ENCODE results near the gene ZBTB44.

DNA sequence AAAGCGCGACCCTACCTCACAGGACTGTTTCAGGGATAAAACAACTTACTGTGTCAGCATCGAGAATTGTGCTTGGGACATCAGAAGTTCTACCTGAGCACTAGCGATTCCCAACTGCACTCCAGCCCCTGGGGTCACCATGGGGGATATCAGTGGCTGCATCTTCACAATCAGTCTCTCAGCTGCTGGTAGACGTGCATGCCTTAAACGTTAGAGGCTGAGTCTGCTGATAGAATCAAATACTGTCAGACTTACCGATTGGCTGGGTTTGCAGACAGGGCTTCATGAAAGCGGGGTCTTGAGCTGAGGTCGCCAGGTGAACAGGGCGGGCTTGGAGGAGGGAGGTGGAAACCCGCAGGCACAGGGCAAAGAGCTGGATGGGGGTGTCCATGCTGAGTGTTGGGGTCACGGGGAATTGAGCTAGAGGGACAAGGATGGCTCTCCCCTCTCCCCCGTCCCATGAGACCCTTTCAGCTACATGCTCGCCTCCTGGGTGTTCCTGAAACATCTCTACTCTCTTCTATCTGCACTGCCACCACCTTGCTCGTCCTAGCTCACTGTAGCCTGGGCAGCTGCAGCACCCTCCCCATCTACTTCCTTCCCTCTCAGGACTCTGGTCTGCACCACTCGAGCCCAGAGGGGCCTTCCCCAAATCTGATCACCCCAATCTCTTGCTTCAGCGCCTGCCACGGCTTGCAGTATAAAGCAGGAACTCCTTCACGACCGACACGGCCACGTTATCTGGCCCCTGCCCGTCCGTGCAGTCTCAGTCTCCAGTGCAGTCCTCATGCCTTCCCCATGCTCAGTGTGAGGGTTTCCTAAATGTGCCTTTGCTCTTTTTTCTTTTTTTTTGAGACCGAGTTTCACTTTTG lies 111.7 kb downstream of the ZBTB44 start:
- TF ChIP-seq CTCF (IDR thresholded peaks at IDR 0.05 in 2 of 3, conservative IDR thresholded peaks at IDR 0.05 in 1 of 3; ENCODE audit: borderline replicate concordance in 1 of 3, insufficient read depth in 1 of 3, low read depth in 2 of 3, low read length in 2 of 3) (no peak), SP1 (IDR thresholded peaks at IDR 0.05; ENCODE audit: low read depth) (no peak), EZH2 (IDR thresholded peaks at IDR 0.05) (no peak), RAD21 (IDR thresholded peaks at IDR 0.05; ENCODE audit: low read depth) (no peak), POLR2AphosphoS5 (IDR thresholded peaks at IDR 0.05; ENCODE audit: low read depth, low read length) (no peak)
- TF ChIP-seq, protein P1, sequence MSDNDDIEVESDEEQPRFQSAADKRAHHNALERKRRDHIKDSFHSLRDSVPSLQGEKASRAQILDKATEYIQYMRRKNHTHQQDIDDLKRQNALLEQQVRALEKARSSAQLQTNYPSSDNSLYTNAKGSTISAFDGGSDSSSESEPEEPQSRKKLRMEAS (IDR thresholded peaks at IDR 0.05), result no peak
